ENCODE measurements around the gene LPIN2. TPM values are rescaled to one million over a fixed set of nuclear protein-coding genes. Genes with fewer than 3 reads are reported as not detected.

Gene LPIN2
- total RNA-seq, 4 donors from 2014 or later, result 4.2 to 8.6 (median 6.7) TPM

- no peak for TF ChIP-seq POLR2A (IDR thresholded peaks at IDR 0.05)
- TF ChIP-seq CTCF (IDR thresholded peaks at IDR 0.05), result no peak
- intact Hi-C loops (cut with DNase I; ENCODE audit: low total_unique reads), result no loop called here
- no peak overlapping the region for H3K4me3 ChIP-seq (ENCODE audit: low read depth, poor library complexity, severe bottlenecking)
- WGBS, 2 donors, result 86 to 88% methylated on average over 8 of the region's 8 CpGs
- DNase-seq (ENCODE audit: low spot score in 2 of 2), result no peak
Observed at GRCh38 chr18:2967820-2968219, 45.1 kb downstream of the LPIN2 start.

- intact Hi-C loops (cut with DNase I; ENCODE audit: low total_unique reads), result no loop called here
- TF ChIP-seq POLR2A (IDR thresholded peaks at IDR 0.05) (no peak), CTCF (IDR thresholded peaks at IDR 0.05) (no peak)
- WGBS, 2 donors, result 93 to 94% methylated on average over 11 of the region's 11 CpGs
- DNase-seq (ENCODE audit: low spot score in 2 of 2), result no peak
- no peak overlapping the region for H3K4me3 ChIP-seq (ENCODE audit: low read depth, poor library complexity, severe bottlenecking)
Observed at GRCh38 chr18:2967357-2967756, 45.6 kb downstream of the LPIN2 start.

GRCh38 chr18:2966560-2966959 is 46.4 kb downstream of the LPIN2 start:
- TF ChIP-seq POLR2A (IDR thresholded peaks at IDR 0.05) (no peak), CTCF (IDR thresholded peaks at IDR 0.05) (no peak)
- intact Hi-C loops (cut with DNase I; ENCODE audit: low total_unique reads), result no loop called here
- H3K4me3 ChIP-seq (ENCODE audit: low read depth, poor library complexity, severe bottlenecking), result no peak overlapping the region
- no peak for DNase-seq (ENCODE audit: low spot score in 2 of 2)
- WGBS, 2 donors, result 96 to 97% methylated on average over 4 of the region's 4 CpGs

- intact Hi-C loops (cut with DNase I; ENCODE audit: low total_unique reads), result no loop called here
- 94% methylated on average over 4 of the region's 4 CpGs for WGBS, 2 donors
- DNase-seq (ENCODE audit: low spot score in 2 of 2), result no peak
- no peak overlapping the region for H3K4me3 ChIP-seq (ENCODE audit: low read depth, poor library complexity, severe bottlenecking)
- TF ChIP-seq CTCF (IDR thresholded peaks at IDR 0.05) (no peak), POLR2A (IDR thresholded peaks at IDR 0.05) (no peak)
Observed at GRCh38 chr18:2965797-2966196, 47.1 kb downstream of the LPIN2 start.

- DNase-seq (ENCODE audit: low spot score in 2 of 2), result no peak
- WGBS, 2 donors, result 91 to 92% methylated on average over 8 of the region's 8 CpGs
- TF ChIP-seq POLR2A (IDR thresholded peaks at IDR 0.05) (no peak), CTCF (IDR thresholded peaks at IDR 0.05) (no peak)
- intact Hi-C loops (cut with DNase I; ENCODE audit: low total_unique reads), result no loop called here
- H3K4me3 ChIP-seq (ENCODE audit: low read depth, poor library complexity, severe bottlenecking), result no peak overlapping the region
Observed at GRCh38 chr18:2964361-2965010, 48.5 kb downstream of the LPIN2 start.

Other genes with a start within 250 kb of the LPIN2 start
- 10 to 100 TPM in 2 of 4 donors, 1 to 10 TPM in 2; 4.0 to 10.9 (median 7.5) TPM for gene EMILIN2, start 166.1 kb downstream of the LPIN2 start, total RNA-seq
- 1 to 10 TPM in 3 of 4 donors, under 1 TPM in 1; 0.67 to 2.1 (median 1.5) TPM for gene MYOM1, start 206.8 kb upstream of the LPIN2 start, total RNA-seq
- 100 to 1,000 TPM; 240 to 337 (median 294) TPM for gene MYL12A, start 234.7 kb upstream of the LPIN2 start, total RNA-seq
- gene MYL12B, start 249.0 kb upstream of the LPIN2 start, total RNA-seq, result 100 to 1,000 TPM; 240 to 360 (median 286) TPM

All from lower leg skin (tissue), 4 donors.